GM19455 (cell line): ENCODE data around the gene TSC2.
"Not testable (repeated sequence)": the region's sequence is repeated elsewhere in the genome, so short reads cannot be mapped to it uniquely, and the experiment has no call there.

Experiments used
- ATAC-seq: cut with Tn5 transposase; IDR thresholded peaks from one replicate; pipeline ENCODE4 v1.9.1; 2021; ENCODE audit not compliant: unreplicated experiment

TSC2 gene

GRCh38 chr16:2030036-2030435 is 17.7 kb upstream of the TSC2 start:
- no peak for ATAC-seq

- ATAC-seq = no peak
These were observed 16.7 kb upstream of the TSC2 start for GRCh38 chr16:2031081-2031577.

DNA sequence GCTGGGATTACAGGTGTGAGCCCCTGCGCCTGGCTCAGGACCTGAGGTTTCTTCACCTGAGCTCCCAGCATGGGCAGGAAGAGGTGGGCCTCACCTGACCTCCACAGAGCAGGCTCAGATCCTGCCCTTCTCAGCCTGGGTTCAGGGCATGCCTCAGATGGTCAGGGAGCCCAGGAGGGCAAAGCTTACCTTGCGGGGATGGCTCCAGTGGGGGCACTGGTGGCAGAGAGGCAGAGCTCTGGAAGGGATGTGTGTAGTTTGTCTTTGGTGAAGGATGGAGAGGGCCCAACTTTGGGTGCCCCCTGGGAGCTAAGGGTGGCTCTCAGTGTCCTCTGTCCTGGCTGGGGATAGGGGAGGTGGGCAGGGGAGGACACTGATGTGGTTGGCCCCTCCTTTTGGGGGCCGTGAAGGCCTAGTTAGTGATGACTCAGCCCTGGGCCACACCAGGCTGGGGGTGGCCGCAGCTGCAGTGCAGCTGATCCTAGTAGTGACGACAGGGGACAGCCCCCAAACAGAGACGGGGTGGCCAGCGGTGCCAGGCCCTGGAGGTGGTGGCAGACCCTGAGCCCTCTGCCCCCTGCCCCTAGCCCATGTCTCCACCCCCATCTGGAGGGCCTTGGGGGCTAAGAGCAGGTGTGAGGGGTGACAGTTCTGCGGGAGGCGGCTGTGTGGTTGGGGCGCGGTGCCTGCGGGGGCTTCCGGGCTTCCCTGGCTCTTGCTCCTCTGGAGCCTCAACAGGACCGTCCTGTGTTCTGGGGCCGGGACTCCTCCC is 15.3 kb upstream of the TSC2 start:
- no peak for ATAC-seq

DNA sequence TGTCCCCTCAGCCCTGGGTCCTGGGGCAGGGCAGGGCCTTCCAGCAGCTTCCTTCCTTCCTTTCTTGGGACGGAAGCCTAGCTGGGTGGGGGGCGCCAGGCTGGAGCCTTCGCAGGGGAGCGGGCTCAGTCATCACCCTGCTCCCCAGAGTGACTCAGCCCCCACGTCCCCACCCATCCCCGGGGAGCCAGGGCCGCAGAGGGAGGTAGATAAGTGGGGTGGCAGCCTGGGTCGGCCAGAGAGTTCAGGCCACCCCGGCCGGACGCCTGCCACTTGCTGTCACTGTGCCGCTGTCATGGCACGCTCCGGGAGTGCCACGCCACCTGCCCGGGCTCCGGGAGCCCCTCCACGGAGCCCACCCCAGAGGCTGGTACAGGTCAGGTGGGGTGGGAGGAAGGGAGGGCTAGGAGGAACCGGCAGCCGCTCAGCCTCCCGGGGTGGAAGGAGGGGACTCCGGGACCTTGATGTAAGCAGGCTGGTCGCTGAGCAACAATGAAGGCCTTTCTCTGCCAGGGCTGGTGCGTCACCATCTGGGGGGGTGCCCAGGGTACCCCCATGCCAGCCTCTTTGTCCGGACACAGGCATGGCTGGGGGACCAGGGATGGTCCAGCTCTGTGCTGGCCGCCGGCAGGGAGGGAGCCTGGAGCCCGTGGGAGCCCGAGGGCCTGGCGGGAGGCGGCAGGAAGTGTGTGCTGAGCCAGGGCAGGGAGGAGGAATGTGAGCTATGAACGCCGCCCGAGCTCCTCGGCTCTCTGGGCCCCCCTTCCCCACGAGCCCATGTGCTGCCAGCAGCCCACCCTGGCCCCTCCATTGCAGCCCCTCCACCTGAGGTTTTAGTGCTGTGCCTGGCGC is 14.5 kb upstream of the TSC2 start:
- ATAC-seq = no peak

GRCh38 chr16:2033909-2034695 is 13.7 kb upstream of the TSC2 start:
- not testable (repeated sequence) for ATAC-seq

- no peak for ATAC-seq
These were observed 12.9 kb upstream of the TSC2 start for GRCh38 chr16:2034696-2035430.

DNA sequence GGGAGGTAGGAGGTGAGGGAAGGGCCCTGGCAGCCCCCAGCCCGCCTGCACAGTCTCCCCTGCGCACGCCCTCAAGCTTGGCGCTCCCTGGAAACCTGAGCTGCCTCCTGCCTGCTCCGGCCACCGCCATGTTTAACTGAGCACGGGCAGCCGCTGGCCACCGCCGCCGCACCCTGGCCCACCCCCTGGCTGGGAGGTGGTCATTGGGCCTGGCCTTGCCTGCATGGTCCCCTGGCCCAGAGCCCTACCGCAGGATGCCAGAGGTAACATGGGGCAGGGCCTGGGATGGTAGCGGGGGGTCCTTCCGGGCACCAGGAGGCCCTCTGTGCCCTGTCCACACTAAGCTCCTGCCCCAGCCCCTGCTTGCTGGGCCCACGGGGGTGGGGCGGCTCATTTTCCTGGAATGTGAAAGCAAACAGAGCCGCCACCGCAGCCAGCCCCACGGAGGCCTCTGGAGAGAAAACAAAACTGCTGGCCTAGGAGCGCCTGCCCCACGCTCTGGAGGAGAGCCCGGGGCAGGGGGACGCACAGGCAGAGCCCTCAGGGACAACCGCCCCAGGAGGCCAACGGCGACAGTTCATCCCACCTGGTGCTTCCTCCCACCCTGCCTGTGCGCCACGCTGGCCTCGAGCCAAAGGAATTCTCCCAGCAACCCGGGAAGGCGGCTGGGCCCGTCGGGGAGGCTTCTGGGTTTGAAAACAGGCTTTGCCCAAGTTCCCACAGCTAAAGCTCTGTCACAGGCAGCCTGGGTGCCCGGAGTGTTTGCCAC is 12.2 kb upstream of the TSC2 start:
- ATAC-seq = no peak

GRCh38 chr16:2036200-2036966 is 11.4 kb upstream of the TSC2 start:
- no peak for ATAC-seq

DNA sequence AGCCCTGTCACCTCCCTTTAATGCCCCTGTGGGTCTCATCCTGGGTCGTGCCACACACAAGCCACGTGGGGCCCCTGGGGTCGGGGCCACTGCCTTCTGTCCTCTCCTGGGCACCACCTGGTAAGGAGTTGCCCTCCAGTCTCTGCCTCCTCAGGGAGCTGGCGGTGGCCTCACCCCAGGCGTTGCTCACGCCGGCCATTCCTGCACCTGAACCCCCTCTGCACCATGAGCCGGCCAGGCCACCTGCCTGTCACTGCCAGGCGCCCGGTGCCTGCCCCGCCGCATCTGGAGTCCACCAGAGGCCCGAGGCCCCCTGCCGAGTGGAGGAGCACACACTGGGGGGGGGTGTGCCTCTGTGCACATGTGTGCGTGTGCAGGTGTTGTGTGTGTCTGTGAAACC is 10.7 kb upstream of the TSC2 start:
- ATAC-seq = no peak

DNA sequence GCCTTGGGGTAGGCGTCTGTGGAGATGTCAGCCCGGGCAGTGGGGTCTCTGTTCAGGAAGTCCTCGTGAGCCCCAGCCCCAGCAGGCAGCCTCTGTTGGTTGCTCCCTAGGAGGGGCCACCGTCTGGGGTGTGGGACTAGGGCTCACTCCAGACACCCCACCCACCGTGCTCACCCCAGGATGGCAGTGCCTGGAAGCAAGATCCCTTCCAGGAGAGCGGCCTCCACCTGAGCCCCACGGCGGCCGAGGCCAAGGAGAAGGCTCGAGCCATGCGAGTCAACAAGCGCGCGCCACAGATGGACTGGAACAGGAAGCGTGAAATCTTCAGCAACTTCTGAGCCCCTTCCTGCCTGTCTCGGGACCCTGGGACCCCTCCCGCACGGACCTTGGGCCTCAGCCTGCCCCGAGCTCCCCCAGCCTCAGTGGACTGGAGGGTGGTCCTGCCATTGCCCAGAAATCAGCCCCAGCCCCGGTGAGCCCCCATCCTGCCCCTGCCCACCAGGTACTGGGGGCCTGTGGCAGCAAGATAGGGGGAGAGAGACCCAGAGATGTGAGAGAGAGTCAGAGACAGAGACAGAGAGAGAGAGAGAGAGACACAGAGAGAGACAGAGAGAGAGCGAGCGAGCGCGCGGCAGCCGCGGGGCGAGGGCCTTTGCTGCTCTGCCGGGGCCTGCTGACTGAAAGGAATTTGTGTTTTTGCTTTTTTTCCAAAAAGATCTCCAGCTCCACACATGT is 10.0 kb upstream of the TSC2 start:
- no peak for ATAC-seq

GRCh38 chr16:2038382-2039231 is 9.2 kb upstream of the TSC2 start:
- no peak for ATAC-seq

DNA sequence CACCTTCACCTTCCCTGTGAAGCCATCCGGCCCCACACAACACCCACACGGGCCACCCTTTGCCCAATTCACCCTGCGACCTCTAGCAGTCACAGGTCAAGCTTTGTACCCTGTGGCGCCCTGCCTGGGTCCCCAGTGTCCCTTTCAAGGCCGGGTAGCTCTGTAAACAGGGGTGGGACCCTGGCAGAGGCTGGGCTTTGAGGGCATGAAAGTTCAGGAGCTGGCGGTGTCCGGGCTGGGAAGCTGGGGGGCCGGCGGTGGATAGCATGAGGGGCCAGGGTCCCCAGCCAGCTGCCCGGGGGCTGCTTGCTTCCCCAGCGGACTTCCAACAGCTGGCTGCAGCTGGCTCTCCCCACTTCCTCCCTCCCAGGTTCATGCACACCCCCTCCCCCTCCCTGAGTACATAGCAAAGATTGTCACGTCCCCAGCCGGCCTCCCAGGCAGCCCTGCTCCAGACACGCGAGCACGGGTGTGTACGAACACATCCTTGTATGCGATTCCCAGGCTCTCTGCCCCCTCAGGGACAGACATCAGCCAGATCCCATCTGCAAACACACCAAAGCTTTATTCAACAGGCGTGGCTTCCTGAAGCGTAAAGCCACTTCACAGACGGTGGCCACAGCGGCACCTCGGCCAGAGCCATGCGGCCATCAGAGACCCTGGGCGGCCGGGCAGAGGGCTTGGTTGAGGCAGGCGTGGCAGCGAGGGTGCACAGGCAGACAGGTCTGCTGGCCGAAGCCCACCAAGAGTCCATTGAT is 8.3 kb upstream of the TSC2 start:
- no peak for ATAC-seq

- no peak for ATAC-seq
These were observed 7.6 kb upstream of the TSC2 start for GRCh38 chr16:2040041-2040786.

DNA sequence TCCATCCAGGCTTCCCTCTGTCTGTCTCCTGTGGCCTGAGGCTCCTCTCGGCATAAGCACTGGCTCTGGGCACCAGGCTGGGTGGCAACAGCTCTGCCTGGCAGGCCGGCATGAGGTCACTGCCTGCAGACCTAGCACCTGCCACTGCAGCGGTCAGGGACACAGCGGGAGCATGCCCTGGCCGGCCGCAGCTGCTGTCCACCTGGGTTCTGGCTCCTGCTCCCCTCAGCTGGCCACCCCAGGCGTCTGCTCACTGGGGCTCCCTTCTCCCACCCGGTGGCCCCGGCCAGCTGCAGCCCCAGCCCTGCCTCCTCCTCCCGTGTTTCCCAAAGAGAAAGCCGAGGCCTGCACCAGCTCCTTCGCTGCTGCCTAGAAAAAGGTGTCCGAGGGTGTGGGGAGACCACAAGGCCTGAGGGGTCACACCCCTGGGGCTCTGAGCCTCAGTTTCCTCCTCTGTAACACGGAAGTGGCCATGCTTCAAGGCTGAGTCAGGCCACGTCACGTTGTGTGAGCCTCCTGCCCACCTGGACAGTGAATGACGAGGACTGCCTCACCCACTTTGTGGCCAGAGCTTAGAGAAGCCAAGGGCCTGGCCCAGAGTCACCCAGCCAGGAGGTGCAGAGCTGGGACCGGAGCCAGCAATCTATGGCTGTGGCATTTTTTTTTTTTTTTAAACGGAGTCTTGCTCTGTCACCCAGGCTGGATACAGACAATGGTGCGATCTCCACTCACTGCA is 6.8 kb upstream of the TSC2 start:
- no peak for ATAC-seq

DNA sequence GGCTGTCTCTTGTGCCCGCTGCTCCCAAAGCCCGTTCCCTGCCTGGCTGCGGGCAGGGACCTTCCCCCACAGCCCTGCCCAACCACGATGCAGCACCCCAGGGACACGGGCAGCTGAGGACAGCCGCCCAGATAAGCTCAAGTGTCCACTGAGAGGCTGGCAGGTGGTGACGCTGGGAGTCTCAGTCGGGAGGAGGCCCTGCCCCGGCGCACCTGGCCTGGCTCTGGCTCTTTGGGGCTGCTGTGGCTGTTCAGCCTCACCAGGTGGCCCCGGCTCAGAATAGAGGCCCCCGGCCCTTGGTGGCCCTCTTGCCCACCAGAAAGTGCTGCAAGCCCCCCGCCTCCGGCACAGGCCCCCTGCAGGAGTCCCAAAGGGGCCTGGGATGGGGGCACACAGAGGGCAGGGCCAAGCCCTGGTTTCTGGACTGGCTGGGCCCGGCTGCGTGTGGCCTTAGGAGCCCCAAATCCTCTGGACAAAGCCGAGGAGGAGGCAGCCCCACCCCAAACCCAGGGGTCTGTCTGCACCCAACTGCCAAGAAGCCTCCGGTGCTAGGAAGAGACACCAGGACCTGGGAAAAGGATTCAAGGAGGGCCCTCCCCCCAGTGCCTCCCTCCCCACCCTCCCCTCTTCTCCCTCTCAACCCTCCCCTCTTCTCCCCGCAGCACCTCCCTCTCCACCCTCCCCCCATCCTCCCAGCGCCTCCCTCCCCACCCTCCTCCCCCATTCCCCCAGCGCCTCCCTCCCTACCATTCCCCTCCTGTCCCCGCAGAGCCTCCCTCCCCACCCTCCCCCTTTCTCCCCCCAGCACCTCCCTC is 5.4 kb upstream of the TSC2 start:
- no peak for ATAC-seq
